WERI-Rb-1 (cell line): Measurements from ENCODE around the gene TCN1.

ENCODE experiments used
- DNase-seq: peaks from one replicate; pipeline ENCODE4 v3.0.0-alpha.2; 2020
- H3K27ac ChIP-seq: fragments of 250-450 bp; sonication (Bioruptor Pico); 2 replicates; pipeline ENCODE4 v1.5.1; 2020; ENCODE audit warnings: mild to moderate bottlenecking, moderate library complexity
- H3K27me3 ChIP-seq: fragments of 250-450 bp; sonication (Bioruptor Pico); 2 replicates; pipeline ENCODE4 v1.5.1; 2021; ENCODE audit warnings: mild to moderate bottlenecking, low read depth, moderate library complexity; ENCODE audit not compliant: insufficient read depth, severe bottlenecking
- H3K36me3 ChIP-seq: fragments of 250-450 bp; sonication (Bioruptor Pico); 2 replicates; pipeline ENCODE4 v1.5.1; 2020; ENCODE audit warnings: mild to moderate bottlenecking, moderate library complexity
- H3K4me3 ChIP-seq: 2 replicates; pipeline ENCODE4 v1.5.1; 2011; ENCODE audit warnings: low read depth, mild to moderate bottlenecking, control low read depth, low read length
- H3K9me3 ChIP-seq: fragments of 250-450 bp; sonication (Bioruptor Pico); 2 replicates; pipeline ENCODE4 v1.5.1; 2021; ENCODE audit warnings: mild to moderate bottlenecking, moderate library complexity; ENCODE audit not compliant: severe bottlenecking
- CTCF ChIP-seq: IDR thresholded peaks from 2 replicates; pipeline ENCODE4 v1.5.1; 2011; ENCODE audit warnings: low read depth, mild to moderate bottlenecking, control low read depth, inconsistent platforms, low read length

The TCN1 gene

GRCh38 chr11:59845399-59845798 is 20.9 kb downstream of the TCN1 start, which contains the start of gene CBLIF:
CBLIF (minus strand) TSS chr11:59845499; CDS start chr11:59845453, 46 bp downstream.
- Histone ChIP-seq H3K27me3 (no peaks in the 10 kb centered on the region), H3K27ac (no peak within 1 kb of the TSS), H3K36me3 (no peaks in the 10 kb centered on the region), H3K4me3 (no peak within 1 kb of the TSS), H3K9me3 (no peaks in the 10 kb centered on the region)
- TF ChIP-seq CTCF = no peak
- DNase-seq = no peak

DNA sequence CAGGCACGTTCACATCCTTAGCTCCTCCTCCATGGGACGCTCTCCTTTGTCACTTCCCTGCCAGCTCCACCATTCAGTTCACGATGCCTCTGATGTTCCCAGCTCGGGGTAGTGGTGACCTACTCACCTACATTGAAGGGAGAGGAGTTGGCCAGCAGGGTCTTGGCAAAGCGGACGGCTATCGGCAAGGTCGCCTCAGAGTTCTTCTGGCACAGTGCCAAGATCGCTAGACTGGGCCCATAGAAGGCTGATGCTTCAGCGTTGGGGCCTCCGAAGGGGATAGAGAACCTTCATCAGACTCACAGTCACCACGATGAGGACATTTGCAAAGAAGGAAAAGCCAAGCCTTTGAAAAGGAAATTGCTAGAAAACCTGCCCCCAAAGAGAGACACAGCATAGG is 24.0 kb downstream of the TCN1 start:
- Histone ChIP-seq H3K27me3 (no peaks in the 10 kb centered on the region), H3K9me3 (no peaks in the 10 kb centered on the region), H3K36me3 (0 out of 2 replicates have a peak, but pooled peaks cover 2% of the 10 kb centered on the region), H3K27ac (no peak overlapping the region), H3K4me3 (no peak overlapping the region)
- DNase-seq = no peak
- TF ChIP-seq CTCF = no peak

DNA sequence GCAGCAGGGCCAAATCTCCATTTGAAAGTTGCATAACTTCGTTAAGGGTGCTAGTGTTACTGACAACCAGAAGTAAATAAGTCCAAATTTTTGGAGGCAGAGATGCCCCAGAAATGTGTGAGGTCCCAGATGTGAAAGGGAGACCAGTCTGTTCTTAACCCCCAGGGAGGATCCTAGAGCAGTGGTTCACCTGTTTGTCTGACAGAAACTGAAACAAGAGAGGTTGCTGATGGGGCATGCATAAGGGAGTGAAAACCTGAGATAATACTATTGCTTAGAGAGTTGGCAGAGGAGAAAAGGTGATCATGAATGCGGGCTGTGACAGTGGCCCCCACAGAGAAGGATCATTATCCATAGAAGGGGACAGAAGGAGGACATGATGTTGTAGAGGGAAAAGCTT is 24.8 kb downstream of the TCN1 start:
- Histone ChIP-seq H3K9me3 (no peaks in the 10 kb centered on the region), H3K4me3 (no peak overlapping the region), H3K36me3 (0 out of 2 replicates have a peak, but pooled peaks cover 2% of the 10 kb centered on the region), H3K27ac (no peak overlapping the region), H3K27me3 (no peaks in the 10 kb centered on the region)
- no peak for DNase-seq
- no peak for TF ChIP-seq CTCF

DNA sequence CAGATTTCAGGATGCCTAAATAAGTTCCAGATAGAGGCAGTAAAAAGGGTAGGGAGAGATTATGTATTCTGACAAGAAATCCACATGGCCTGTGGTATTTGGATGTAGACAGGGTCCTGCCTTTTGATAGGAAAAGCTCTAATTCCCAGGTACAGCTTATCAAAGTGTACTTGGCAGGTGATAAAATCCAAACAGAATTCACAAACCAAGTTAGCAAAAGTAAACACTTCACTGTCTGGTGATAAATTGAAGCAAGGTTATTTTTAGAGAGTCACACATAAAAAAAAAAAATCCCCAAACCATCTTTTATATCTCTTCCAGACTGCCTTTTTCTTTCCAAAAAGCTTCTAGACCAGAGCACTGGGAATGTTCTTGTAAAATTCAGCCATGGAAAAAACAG is 26.7 kb downstream of the TCN1 start:
- no peak for DNase-seq
- no peaks in the 10 kb centered on the region for H3K9me3 ChIP-seq

GRCh38 chr11:59833602-59834001 is 32.7 kb downstream of the TCN1 start:
- Histone ChIP-seq H3K9me3 (no peaks in the 10 kb centered on the region), H3K27me3 (no peaks in the 10 kb centered on the region), H3K4me3 (no peak overlapping the region), H3K36me3 (0 out of 2 replicates have a peak, but pooled peaks cover 2% of the 10 kb centered on the region), H3K27ac (no peak overlapping the region)
- DNase-seq = no peak
- TF ChIP-seq CTCF = no peak

More for the DNA sequence above, 26.7 kb downstream of the TCN1 start:
- Histone ChIP-seq H3K4me3 (no peak overlapping the region), H3K27me3 (no peaks in the 10 kb centered on the region), H3K36me3 (0 out of 2 replicates have a peak, but pooled peaks cover 2% of the 10 kb centered on the region), H3K27ac (no peak overlapping the region)
- no peak for TF ChIP-seq CTCF

GRCh38 chr11:59829358-59829757 is 36.9 kb downstream of the TCN1 start:
- Histone ChIP-seq H3K27me3 (no peaks in the 10 kb centered on the region), H3K4me3 (no peak overlapping the region), H3K27ac (no peak overlapping the region), H3K9me3 (no peaks in the 10 kb centered on the region), H3K36me3 (no peaks in the 10 kb centered on the region)
- no peak for TF ChIP-seq CTCF
- no peak for DNase-seq
